DND-41 (cell line): Measurements from ENCODE around the gene TMEM151A.
"Not testable (repeated sequence)": the region's sequence is repeated elsewhere in the genome, so short reads cannot be mapped to it uniquely, and the experiment has no call there.

Experiments
- ATAC-seq: fragments of 200-7000 bp; cut with Tn5 transposase; 3 replicates; pipeline ENCODE4 v1.9.1; 2021; ENCODE audit warnings: low read depth; ENCODE audit not compliant: insufficient read depth
- DNase-seq: peaks from one replicate; pipeline ENCODE4 v3.0.0-alpha.2; 2020
- H2AFZ ChIP-seq: 2 replicates; pipeline ENCODE4 v1.6.0; 2012; ENCODE audit warnings: low read depth, low read length
- H3K27ac ChIP-seq: 2 replicates; pipeline ENCODE4 v1.5.1; 2012; ENCODE audit warnings: low read length, inconsistent platforms
- H3K27me3 ChIP-seq: fragments of 200-600 bp; sonication (generic); 2 replicates; pipeline ENCODE4 v1.6.0; 2012; ENCODE audit warnings: low read length, mild to moderate bottlenecking, inconsistent platforms; ENCODE audit not compliant: insufficient read depth, poor library complexity
- H3K36me3 ChIP-seq: 2 replicates; pipeline ENCODE4 v1.5.1; 2012; ENCODE audit warnings: low read length, inconsistent platforms; ENCODE audit not compliant: insufficient read depth
- H3K4me1 ChIP-seq: 2 replicates; pipeline ENCODE4 v1.5.1; 2012; ENCODE audit warnings: mild to moderate bottlenecking, low read length; ENCODE audit not compliant: insufficient read depth
- H3K4me2 ChIP-seq: 2 replicates; pipeline ENCODE4 v1.6.0; 2012; ENCODE audit warnings: mild to moderate bottlenecking, moderate library complexity, low read length, inconsistent platforms; ENCODE audit not compliant: insufficient read depth
- H3K4me3 ChIP-seq, 2 experiments: fragments of 200-600 bp in 1 of 2; shearing (Covaris generic) in 1 of 2; 2 replicates each; pipeline ENCODE4 v1.5.1; 2012 to 2016; ENCODE audit warnings: inconsistent platforms in 2 of 2, low read length in 2 of 2, mild to moderate bottlenecking in 2 of 2, low read depth in 1 of 2, moderate library complexity in 1 of 2
- H3K79me2 ChIP-seq: 2 replicates; pipeline ENCODE4 v1.6.0; 2012; ENCODE audit warnings: low read length, inconsistent platforms; ENCODE audit not compliant: insufficient read depth
- H3K9ac ChIP-seq: 2 replicates; pipeline ENCODE4 v1.6.0; 2012; ENCODE audit warnings: low read depth, mild to moderate bottlenecking, inconsistent platforms, low read length, moderate library complexity
- H3K9me3 ChIP-seq: 2 replicates; pipeline ENCODE4 v1.5.1; 2012; ENCODE audit warnings: low read length, moderate library complexity, mild to moderate bottlenecking, inconsistent platforms; ENCODE audit not compliant: insufficient read depth, severe bottlenecking
- H4K20me1 ChIP-seq: 2 replicates; pipeline ENCODE4 v1.6.0; 2012; ENCODE audit warnings: low read length; ENCODE audit not compliant: insufficient read depth
- EZH2 ChIP-seq: IDR thresholded peaks from 3 replicates; pipeline ENCODE4 v1.6.1; 2012; ENCODE audit warnings: borderline replicate concordance, low read depth, mild to moderate bottlenecking, moderate library complexity, low read length, inconsistent platforms; ENCODE audit not compliant: severe bottlenecking
- TF ChIP-seq, protein P1 (sequence below): IDR thresholded peaks from 2 replicates; pipeline ENCODE4 v1.5.1; 2012; ENCODE audit warnings: borderline replicate concordance, low read length, moderate library complexity, mild to moderate bottlenecking; ENCODE audit not compliant: poor library complexity, severe bottlenecking; ENCODE audit errors: extremely low read depth

Gene TMEM151A

DNA sequence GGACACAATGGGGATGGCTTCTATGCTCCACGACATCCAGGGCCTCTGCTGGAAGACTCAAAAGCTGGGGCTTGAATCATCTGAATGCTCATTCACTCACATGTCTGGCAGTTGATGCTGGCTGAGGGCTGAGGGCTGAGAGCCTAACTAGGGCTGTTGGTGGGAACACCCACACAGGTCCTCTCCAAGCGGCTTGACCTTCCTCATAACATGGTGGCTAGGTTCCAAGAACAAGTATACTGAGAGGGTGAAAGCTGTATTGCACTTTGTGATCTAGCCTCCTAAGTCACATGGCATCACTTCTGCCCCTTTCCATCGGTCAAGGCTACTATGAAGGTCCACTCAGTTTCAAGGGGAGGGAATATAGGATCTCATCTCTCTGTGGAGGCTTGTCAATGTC lies 7.5 kb downstream of the TMEM151A start:
- Histone ChIP-seq H3K9me3 (no peaks in the 10 kb centered on the region), H3K4me1 (no peaks in the 10 kb centered on the region), H4K20me1 (no peaks in the 10 kb centered on the region), H3K36me3 (no peaks in the 10 kb centered on the region), H3K4me2 (no peak overlapping the region), H2AFZ (no peak overlapping the region), H3K4me3 (no peak overlapping the region), H3K27me3 (no peaks in the 10 kb centered on the region), H3K79me2 (no peaks in the 10 kb centered on the region), H3K9ac (no peak overlapping the region), H3K27ac (no peak overlapping the region)
- ATAC-seq (no peak), DNase-seq (no peak)
- TF ChIP-seq, protein P1, sequence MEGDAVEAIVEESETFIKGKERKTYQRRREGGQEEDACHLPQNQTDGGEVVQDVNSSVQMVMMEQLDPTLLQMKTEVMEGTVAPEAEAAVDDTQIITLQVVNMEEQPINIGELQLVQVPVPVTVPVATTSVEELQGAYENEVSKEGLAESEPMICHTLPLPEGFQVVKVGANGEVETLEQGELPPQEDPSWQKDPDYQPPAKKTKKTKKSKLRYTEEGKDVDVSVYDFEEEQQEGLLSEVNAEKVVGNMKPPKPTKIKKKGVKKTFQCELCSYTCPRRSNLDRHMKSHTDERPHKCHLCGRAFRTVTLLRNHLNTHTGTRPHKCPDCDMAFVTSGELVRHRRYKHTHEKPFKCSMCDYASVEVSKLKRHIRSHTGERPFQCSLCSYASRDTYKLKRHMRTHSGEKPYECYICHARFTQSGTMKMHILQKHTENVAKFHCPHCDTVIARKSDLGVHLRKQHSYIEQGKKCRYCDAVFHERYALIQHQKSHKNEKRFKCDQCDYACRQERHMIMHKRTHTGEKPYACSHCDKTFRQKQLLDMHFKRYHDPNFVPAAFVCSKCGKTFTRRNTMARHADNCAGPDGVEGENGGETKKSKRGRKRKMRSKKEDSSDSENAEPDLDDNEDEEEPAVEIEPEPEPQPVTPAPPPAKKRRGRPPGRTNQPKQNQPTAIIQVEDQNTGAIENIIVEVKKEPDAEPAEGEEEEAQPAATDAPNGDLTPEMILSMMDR = no peak
- TF ChIP-seq EZH2 = no peak

DNA sequence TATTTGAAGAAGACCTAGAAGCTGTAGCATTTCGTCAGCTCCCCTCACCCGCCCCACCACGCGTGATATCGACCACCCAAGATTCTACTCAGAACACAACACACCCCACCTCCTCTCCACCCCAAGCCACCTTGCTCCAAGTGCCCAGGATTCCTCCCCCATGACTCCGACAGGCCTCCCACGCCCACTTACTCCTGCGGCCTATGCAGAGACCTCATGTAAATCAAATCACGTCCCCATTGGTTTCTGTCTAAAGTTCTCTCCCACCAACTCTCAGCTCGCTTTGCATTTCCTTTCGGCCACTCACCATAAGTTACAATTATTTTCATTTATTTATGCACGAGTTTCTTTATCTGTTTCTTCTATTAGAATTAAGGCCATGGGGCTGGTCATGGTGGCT lies 11.0 kb downstream of the TMEM151A start:
- Histone ChIP-seq H3K9me3 (no peaks in the 10 kb centered on the region), H3K4me3 (no peak overlapping the region), H3K4me1 (no peaks in the 10 kb centered on the region), H3K36me3 (no peaks in the 10 kb centered on the region), H3K27ac (no peak overlapping the region), H2AFZ (no peak overlapping the region), H4K20me1 (no peaks in the 10 kb centered on the region), H3K9ac (no peak overlapping the region), H3K4me2 (no peak overlapping the region), H3K27me3 (no peaks in the 10 kb centered on the region), H3K79me2 (no peaks in the 10 kb centered on the region)
- DNase-seq = no peak
- TF ChIP-seq, protein P1 = no peak
- TF ChIP-seq EZH2 = no peak
- ATAC-seq = no peak

DNA sequence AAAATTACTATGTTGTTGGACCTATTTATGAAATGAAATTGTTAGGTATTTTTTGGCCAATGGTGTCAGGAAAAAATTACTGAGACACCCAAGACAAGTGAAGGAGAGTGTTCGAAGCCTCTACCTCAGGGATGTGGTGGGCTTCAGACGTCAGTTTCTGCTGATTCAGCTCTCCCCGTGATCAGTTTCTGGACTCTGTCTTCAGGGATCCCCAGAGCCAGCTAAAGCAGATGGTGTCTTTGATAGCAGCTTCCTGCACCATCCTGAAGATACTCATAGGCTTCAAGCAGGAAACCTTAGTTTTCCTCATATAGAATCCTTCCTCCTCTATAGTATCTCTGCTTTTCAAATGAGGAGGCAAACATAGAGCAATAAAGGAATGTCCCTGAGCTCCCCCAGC lies 17.8 kb downstream of the TMEM151A start:
- no peak overlapping the region for H3K4me2 ChIP-seq
- peaks cover 23% of the 10 kb centered on the region for H3K4me1 ChIP-seq
- H3K4me3 ChIP-seq = no peak overlapping the region
- H2AFZ ChIP-seq = no peak overlapping the region
- no peak overlapping the region for H3K9ac ChIP-seq
- H3K9me3 ChIP-seq = no peaks in the 10 kb centered on the region
- H4K20me1 ChIP-seq = no peaks in the 10 kb centered on the region
- no peaks in the 10 kb centered on the region for H3K27me3 ChIP-seq
- DNase-seq (no peak), ATAC-seq (no peak)
- TF ChIP-seq EZH2 = no peak
- TF ChIP-seq, protein P1 = no peak
- H3K79me2 ChIP-seq = no peaks in the 10 kb centered on the region
- H3K36me3 ChIP-seq = no peaks in the 10 kb centered on the region
- no peak overlapping the region for H3K27ac ChIP-seq

DNA sequence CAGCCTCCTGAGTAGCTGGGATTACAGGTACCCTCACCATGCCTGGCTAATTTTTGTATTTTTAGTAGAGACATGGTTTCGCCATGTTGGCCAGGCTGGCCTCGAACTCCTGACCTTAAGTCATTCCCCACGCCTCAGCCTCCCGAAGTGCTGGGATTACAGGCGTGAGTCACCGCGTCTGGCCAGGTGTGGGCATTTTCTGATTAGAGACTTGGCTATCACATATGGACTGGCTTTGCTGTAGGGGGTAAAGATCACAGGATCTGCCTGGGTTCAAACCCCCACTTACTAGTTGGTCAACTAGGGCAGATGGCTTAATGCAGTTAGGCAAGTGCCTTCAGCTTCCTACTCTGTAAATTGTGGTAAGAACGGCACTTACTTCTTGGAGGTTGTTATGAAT lies 18.6 kb downstream of the TMEM151A start:
- no peak for TF ChIP-seq EZH2
- TF ChIP-seq, protein P1 = no peak
- Histone ChIP-seq H3K4me1 (peaks cover 23% of the 10 kb centered on the region), H3K27me3 (no peaks in the 10 kb centered on the region), H3K4me2 (no peak overlapping the region), H4K20me1 (no peaks in the 10 kb centered on the region), H2AFZ (no peak overlapping the region), H3K36me3 (no peaks in the 10 kb centered on the region), H3K79me2 (no peaks in the 10 kb centered on the region), H3K9me3 (no peaks in the 10 kb centered on the region), H3K4me3 (no peak overlapping the region), H3K9ac (no peak overlapping the region), H3K27ac (no peak overlapping the region)
- ATAC-seq = no peak
- no peak for DNase-seq

DNA sequence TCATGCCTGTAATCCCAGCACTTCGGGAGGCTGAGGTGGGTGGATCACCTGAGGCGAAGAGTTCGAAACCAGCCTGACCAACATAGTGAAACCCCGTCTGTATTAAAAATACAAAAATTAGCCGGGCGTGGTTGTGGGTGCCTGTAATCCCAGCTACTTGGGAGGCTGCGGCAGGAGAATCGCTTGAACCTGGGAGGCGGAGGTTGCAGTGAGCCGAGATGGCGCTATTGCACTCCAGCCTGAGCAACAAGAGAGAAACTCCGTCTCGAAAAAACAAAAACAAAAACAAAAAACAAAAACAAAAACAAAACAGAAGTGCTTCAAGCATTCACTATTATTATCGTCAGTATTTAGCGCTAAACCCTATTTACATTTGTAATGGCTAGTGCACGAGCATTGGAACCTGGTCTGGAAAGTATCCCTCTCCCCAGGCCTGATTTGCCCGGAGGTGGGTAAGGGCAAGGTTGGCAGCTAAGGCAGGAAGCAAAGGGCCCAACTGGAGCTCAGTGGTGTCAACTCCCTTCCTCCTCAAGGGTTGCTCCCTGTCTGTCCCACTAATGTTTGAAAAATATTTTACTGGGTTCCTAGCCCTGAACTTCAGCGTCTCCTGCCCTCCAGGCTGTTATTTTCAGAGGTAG lies 19.2 kb downstream of the TMEM151A start:
- peaks cover 23% of the 10 kb centered on the region for H3K4me1 ChIP-seq
- not testable (repeated sequence) for H3K9ac ChIP-seq

More for the DNA sequence above, 19.2 kb downstream of the TMEM151A start:
- H3K36me3 ChIP-seq, DNase-seq, ATAC-seq, H4K20me1 ChIP-seq, H2AFZ ChIP-seq, H3K79me2 ChIP-seq, H3K4me3 ChIP-seq, H3K4me2 ChIP-seq, H3K27ac ChIP-seq, H3K9me3 ChIP-seq, H3K27me3 ChIP-seq: not testable (repeated sequence)
